8988T (cell line): ENCODE data around the gene JAG2.
A peak's percentile ranks its signal among the peaks of the same experiment; 100 is the strongest.

Source experiments
- DNase-seq: peaks from one replicate; pipeline ENCODE4 v3.0.0; 2011

Gene JAG2

GRCh38 chr14:105148604-105149145, 19.9 kb downstream of the JAG2 start:
- peak; percentile 31 for DNase-seq

DNA sequence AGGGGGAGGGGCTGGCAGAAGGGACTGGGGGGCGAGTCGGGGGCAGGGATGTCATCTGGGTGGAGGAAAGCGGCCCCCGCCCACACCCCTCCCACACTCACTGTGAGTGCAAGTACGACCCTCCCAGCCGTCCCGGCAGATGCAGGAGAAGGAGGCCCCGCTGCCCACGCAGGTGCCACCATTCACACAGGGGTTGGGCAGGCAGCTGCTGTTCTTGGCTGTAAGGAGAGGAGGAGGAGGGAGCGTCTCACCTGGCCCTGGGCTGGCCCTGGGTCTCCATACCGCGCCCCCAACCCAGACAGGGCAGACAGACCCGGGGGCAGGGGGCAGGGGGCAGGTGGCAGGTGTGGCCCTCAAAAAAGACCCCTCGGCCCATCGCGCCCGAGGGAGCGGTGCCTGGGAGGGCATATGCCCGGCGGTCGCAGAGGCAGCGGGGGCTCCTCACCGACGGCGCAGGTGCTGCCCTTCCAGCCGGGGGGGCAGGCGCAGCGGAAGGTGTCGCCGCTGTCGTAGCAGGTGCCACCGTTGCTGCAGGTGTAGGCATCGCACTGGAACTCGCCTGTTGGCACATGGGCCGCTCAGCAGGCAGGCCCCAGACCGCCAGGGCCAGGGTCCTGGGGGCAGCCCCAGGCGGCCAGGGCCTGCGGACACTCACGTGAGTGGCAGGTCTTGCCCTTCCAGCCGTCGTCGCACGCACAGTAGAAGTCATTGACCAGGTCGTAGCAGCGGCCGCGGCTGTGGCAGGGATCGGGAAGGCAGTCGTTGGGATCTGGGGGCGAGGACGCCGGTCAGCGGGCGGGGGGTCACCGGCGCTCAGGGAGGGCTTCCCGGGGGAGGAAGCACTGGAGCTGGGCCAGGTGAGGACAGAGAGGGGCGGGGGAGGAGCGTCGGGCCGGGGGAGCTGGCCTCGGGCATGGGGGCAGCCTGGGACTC, 20.6 kb downstream of the JAG2 start:
- DNase-seq, result peak; percentile 39

- DNase-seq, result peak; percentile 24
These were observed 21.5 kb downstream of the JAG2 start for GRCh38 chr14:105146976-105147635.

- DNase-seq, result peak; percentile 40
These were observed 22.2 kb downstream of the JAG2 start for GRCh38 chr14:105146181-105146975.

DNA sequence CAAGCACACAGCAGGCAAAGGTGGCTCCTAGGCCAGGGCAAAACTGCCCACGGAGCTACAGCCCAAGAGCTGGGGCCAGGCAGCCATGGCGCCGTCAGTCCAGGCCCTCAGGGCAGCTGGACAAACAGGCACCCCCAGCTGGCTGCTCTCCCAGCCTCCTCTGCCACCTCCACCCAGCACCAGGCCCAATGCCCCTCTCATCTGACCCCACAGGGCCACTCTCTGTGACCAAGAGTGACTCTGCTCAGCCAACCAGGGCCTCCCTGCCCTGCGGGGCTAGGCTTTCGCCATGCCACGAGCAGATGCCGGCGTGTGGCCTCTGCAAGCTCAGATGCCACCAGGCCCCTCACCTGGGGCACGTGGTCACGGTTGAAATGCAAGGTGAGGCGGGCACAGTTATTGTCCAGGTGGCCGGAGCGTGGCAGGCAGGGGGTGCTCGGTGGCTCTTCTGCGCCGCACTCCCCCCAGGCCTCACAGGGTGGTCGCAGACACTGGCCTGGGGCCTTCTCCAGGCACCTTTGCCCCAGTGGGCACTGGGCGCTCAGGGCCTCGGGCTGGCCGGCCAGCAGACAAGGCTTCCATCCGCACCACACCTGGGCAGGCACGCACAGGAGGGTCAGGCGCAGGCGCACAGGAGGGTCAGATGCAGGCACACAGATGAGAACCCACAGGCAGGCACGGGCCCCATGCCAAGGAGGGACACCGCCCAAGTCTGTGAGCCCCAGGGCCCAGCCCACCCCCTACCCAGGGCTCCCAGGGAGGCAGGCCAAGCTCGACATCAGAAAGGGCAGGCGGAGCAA, 23.0 kb downstream of the JAG2 start:
- DNase-seq, result peak; percentile 52

DNA sequence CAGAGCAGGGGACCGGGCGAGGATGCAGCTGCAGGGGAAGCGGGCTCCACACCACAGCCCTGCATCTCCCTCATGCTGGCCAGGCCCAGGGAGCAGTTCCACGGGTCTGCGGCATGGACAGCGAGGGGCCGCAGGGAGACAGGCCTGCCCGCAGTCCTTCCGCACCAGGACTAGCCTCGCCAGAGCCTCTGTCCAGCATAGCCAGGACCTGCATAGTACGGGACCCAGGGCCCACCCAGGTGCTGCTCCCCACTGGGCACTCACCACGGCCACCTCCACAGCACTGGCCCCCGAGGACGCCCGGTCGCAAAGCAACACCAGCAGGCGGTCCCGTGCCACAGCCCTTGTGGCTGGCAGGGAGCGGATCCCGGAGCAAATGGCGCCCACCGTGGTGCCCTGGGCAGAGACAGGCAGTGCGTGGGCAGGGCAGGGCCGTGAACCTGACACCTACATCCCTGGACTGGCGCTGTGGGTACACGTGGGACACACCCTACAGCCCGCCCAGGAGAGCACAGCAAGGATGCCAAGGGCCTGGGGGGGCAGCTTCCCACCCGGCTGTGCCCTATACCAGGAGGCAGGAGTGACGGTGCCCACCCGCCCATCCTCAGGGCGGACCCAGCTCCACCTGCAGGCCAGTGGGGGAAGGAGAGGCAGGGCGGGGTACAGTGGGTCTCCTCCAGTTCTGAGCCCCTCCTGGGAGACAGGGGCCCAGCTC, 23.8 kb downstream of the JAG2 start:
- peak; percentile 74 for DNase-seq

GRCh38 chr14:105144026-105144665, 24.4 kb downstream of the JAG2 start:
- DNase-seq, result no peak

GRCh38 chr14:105143451-105144025, 25.0 kb downstream of the JAG2 start:
- no peak for DNase-seq

- DNase-seq, result no peak
These were observed 25.7 kb downstream of the JAG2 start for GRCh38 chr14:105142651-105143450.

GRCh38 chr14:105141486-105142281, 26.9 kb downstream of the JAG2 start:
- DNase-seq, result no peak

DNA sequence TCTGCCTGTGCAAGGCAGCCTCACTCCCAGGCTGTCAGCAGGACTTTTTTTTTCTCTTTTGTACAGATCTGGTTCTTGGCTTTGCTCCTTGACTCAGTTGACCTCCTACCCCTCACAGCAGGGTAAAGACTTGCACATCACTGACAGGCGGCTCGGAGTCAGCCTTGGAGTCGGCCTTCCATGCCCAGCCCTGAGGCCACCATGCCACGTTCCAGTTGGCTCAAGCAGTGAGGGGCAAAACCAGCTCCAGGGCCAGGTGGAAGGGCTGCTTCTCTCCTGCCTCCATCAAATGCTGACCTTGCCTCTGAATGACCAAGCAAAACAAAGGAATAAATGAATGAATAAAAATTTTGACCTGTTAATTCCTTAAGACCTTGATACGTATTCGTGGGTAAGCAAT, 27.6 kb downstream of the JAG2 start:
- no peak for DNase-seq

DNA sequence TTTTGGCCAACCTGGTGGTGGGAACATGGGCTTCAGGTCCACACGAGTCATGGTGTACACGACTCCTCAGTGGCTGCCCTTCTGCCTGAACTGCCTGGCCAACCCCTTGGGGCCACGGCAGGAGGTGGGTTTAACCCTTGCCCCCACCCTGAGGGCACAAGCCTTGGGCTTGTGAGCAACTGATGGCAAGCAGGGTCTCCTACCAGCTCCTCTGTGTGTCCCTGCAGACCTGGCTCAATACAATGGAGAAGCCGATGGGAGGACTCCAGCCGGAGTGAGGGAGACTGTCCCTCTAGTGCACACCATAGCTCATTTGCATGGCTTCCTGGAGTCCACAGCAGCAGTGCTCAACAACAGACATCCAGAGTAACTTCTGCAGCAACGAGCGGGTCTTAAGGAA, 28.0 kb downstream of the JAG2 start:
- no peak for DNase-seq

GRCh38 chr14:105139831-105140239, 28.7 kb downstream of the JAG2 start:
- DNase-seq, result no peak

DNA sequence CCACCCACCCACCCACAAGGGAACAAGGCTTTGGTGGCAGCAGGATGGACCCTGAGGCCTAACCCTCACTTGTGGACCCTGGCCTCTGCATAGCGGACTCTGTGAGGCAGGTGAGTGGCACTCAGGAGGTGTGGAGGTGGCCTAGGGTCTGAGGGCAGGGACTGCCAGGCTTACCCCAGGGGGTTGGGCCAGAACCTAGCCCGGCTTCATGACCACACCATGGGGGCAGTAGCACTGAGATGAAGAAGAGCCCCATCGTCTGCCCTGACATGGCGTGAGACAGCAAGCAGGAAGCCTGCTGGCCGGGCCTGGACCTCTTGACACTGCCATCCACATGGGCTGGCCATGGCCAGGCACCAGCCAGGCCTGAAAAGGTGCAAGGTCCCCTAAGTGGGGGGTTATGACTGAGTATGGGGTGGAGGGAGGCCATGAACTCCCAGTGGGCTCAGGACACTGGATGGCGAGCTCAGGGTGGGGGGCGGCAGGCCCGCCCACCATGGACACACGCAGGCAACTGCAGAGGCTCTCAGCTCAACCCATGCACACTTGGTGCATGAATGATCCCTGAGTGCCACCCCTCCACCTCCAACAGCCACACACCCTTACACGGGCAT, 29.3 kb downstream of the JAG2 start:
- no peak for DNase-seq

- DNase-seq, result no peak
These were observed 29.9 kb downstream of the JAG2 start for GRCh38 chr14:105138551-105139111.

GRCh38 chr14:105138021-105138541, 30.5 kb downstream of the JAG2 start:
- no peak for DNase-seq

GRCh38 chr14:105137481-105138020, 31.0 kb downstream of the JAG2 start:
- no peak for DNase-seq
